Measurements from ENCODE around the gene CYP11A1.

The CYP11A1 gene

DNA sequence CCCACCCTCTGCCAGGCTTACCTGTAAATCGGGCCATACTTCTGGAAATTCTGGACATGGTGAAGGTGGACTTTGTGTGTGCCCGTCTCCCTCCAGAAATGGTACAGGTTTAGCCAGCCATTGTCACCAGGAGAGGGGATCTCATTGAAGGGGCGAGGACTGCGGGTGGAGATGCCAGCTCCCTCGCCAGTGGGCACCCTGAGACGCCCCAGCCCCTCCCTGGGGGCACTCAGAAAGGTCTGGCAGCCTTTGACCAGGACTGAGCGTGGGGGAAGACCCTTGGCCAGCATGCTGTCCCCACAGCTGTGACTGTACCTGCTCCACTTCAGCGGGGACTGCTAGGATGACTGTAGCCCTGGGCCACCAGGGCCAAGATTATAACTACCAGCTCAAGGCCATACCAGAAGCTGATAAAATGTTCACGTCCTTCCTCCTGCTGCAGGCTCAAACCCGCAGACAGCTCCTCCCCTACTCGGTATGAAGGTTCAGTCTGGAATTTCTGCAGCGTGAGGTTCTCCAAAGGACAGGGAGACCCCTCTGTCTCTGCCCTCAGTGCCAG is at the start of gene CYP11A1:
Gene CYP11A1 (minus strand): TSS at position 351 of the 559 bp plus-strand sequence. CDS start 61 bp downstream, at position 290.
- no peak for DNase-seq

DNA sequence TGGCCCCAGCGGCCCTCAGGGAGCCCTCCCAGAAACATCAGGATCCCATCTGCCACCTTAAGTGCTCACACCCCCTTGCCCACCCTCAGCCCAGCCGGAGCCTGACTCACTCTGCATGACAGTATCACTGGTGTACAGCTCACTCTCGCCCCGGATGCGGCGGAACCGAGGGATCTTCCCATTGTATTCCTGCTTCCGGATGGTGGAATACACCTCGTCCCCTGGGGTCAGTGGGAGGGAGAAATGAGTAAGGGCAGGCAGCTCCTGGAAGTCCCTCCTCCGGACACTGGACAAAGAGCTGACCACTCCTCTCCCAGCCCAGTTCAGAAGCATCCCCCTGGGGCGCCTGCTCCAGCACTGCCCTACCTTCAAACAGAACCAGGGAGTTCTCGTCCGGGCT is 49.8 kb upstream of the CYP11A1 start:
- DNase-seq = no peak

DNA sequence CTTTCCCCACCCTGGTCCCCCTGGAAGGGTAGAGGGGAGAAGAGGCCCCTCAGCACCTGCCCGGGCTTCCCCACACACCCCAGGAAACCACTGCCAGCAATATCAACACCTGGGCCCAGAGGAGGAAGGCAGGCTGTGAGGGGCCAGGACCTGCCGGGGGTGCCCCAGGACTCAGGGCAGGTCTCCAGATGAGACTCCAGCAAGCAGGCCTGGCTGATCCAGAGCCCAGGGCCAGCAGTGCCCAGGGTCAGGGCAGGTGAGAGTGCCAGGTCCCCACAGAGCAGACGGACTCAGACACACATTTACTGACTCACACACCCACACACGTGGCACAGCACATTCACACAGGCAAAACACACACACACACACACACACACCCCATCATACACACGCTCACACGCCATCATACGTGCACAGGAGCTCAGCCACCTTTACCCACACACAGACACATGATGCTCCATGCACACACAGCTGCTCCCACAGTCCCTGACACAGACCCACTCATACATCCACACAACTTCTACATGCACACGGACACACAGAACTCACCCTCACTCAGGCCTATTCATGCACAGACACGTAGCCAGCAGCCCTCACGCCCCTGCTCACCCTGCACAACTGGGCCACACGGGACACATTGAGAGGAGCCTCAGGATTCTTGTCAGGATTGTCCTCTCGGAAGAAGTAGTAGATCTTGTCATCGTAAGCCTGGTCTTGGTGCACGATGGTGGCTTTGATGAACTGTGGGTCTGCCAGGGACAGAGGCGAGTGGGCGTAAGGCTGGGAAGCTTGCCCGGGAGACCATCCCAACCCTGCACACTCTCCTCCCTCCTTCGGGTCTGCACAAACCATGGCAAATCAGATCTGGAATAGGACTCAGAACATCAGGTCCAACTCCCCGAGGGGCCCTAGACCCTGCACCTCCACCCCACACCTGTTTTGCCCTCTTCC is 48.8 kb upstream of the CYP11A1 start:
- DNase-seq = no peak

DNA sequence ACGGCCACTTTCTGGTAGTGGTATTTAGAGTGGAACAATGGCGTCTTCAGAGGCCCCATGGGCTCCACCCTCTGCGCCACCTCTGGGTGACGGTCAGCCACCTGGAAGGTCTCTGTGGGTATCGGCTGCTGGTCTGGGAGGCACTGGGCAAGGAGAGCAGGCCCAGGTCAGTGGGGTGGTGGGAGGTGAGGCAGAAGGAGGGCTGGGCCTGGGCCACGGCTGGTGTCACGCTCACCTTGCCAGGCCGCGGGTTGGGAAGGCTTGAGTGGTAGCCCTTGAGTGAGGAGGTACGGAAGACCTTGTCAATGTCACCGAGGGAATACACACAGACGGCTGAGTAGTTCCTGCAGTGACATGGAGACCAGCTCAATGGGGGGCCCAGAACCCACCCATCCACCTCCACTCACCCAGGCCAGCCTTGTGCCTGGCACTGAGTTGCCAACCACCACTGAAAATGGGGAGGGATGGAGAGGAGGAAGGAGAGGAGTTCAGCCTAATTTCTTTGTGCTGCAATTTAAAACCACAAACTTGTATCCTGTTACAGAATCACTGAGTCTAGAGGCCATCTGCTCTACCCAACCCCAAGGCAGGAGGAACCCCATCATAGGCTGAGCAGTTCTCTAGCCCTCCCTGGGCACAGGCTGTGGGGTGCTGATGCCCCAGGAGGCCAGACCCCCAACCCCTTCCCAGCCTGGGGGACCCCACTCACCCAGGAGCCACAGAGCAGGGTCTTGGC is 47.3 kb upstream of the CYP11A1 start:
- no peak for DNase-seq

DNA sequence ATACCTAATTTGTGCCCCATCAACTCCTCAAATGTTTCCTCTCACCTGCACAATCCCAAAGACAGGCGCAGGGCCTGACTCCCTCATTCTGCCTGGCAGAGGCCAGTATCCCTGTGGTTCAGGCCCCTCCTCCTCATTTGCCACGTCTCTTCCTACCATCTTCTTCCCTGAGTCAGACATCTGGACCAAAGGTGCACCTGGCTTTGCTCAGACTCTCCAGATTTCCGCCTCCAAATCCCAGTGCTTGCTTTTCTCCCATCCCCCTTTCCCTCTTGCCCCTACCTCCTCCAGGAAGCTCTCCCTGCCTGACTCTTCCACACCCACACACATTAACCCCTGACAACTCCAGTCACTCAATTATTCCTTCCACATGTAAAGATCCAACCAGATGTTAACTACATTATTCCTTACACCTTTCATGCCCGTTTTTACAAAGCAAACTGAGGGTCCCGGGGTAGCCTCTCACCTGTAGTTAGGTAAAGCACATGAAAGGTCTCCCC is 46.7 kb upstream of the CYP11A1 start:
- no peak for DNase-seq

DNA sequence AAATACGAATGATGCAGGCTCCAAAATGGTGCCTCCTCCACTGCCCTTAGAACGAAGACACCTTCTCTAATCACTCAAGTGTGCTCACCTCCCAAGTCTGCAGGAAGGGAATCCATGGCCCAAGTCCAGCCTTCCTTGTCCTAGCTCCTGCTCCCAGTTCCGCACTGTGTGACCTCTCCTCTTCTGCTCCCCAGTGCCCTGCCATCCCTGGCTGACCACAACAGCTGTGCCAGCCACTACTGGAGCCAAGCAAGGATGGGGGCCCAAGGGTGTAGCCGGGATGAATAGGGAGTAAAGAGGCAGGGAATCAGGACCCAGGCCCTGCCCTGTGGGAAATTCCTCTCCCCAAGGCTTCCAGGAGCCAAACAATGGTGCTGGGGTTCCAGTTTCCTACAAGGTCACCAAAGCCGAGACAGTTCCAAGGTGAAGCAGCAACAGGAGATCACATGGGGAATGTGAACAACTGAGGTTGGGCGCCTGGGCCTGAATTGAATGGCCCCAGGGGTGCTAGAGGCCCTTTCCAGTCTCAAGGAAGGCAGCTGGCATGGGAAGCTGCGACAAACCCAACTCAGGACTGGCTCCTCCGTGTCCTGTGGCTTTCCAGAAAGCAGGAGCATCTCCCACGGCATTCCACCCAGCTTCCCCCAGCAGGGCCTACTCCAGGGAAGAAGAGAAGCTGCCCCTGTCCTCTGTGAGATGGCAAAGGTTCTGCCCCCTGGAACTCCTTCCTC is 46.1 kb upstream of the CYP11A1 start:
- DNase-seq = no peak

DNA sequence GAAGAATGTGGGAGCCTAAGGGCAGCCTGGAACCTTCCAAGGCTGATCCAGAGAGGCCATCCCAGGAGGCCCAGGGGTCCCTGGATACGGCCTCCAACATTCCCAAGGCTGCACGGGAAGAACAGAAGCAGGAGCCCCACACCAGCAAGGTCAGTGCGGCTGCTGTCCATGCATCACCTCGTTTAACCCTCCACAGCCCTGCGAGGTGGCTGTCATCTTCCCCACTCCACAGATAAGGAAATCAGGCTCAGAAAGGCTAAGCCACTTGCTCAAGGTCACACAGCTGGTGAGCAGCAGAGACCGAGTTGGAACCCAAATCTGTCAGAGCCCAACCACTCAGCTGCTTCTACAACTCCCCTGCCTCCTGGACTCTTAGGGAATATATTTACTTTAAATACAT is 44.7 kb upstream of the CYP11A1 start:
- DNase-seq = no peak

DNA sequence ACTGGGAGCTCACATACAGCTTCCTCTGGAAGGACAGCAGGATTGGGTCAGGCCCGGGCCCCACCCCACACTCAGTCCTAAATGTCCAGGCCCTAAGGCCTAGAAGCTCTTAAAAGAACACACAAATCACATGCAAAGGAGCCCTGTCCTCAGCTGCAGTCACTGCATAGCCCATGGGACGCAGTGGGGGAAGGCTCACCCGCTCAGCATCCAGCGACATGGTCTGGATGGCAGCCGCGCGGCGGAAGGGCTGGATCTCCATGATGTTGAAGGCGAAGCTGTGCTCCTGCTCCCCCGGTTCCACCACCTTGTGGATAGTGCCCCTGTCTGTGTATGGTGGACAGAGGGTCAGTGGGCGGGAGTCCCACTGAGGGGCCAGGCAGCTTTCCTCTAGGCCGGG is 44.2 kb upstream of the CYP11A1 start:
- DNase-seq = no peak

DNA sequence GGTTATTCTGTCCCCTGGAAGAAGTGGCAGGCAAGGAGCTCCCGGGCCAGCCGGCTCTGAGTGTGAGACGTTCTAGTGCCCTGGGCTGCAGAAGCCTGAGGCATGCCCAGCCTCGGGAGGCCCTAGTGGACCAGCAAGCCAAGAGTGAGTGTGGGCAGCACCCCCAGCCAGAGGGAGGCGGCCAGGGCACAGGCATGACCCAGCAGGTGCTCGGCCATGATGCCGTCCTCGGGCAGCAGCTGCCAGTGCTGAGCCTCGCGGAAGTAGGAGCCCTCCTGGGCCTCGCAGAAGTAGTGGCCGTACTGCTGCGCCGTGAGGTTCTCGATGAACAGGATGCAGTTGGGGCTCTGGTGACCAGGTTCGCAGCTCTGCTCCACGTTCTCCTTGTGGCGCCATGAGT is 43.1 kb upstream of the CYP11A1 start:
- no peak for DNase-seq

DNA sequence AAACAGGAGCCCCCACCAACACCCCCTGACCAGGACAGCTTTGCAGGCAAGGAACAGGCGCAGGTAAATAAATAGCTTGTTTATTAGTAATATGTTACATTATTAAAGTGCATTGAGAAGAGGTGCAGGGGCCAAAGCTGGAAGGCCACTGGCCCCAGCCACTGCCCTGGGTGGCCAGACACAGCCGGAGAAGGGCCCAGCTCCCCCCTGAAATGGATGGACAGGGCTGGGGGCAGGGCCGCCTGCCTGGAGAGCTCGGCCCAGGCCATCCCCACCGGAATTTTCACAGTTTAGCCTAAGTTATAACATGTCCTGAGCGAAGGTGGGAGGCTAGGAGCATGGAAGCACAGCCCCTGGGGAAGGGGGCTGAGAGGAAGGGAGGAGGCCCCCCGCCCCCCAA is 41.8 kb upstream of the CYP11A1 start:
- DNase-seq = no peak

DNA sequence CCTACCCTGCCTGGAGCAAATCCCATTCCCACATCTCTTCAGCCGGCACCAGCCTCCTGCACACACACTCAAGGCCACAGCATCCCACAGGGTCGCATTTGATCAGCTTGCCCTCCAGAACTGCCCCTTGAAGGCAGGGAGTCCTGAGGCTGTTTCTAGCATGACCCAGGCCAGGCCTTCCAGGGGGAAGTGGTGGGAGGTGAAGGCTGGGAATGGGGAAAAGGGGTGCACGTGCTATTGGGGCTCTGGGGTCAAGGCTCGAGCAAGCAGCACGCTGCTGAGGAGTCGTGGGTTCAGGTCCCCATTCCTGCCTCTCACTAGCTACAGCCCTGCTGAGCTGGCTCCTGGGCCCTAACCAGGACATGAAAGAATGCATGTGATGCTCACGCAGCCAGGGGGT is 41.4 kb upstream of the CYP11A1 start:
- no peak for DNase-seq

DNA sequence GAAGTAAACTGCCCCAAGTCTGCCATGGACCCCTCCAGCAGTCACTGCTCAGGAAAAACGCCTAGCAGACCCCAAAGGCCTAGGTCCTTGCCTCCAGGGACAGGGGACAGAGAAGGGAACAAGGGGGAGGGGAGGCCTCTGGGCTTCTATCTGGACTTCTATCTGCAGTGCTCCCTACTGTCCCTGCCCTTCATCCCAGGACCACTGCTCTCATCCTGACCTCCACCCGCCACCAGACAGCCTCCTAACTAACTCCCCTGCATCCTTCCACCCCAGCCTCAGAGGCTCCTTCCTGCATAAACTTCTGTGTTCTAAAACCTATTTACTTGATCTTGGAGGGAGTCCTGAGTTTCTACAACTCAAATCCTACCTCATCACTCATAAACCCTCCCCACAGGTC is 40.9 kb upstream of the CYP11A1 start:
- no peak for DNase-seq

DNA sequence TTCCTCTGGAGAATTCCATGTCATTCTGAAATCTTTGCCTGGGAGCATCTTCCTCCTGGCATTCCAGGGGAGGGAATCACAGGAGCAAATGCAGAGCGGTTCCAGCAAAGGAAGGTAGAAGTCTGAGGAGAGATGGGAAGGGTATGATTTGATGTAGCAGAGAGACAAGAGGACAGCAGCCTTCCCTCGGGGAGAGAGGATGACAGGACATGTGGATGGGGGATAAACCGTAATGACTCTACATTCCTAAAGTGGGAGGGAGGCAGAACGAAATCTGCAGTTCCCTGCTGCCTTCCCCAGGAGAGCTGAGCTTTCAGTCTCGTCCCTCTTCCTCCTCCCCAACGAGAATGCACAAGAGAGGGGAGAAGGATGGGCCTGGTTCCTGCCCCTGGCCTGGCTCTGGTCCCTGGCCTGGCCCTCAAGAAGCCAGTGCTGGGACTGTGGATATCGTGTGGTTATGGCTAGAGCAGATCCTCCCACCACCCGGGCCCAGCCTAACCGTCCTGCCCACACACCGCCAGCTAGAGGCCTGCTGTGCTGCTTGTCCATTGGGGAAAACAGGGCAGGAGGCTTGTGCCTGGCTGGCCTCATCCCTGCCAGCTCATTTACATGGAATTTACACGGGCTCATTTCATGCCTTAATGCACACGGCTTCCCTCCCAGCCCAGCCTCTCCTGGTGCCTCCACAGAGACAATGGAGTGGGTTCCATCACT is 39.7 kb upstream of the CYP11A1 start:
- peak; percentile 12 for DNase-seq

DNA sequence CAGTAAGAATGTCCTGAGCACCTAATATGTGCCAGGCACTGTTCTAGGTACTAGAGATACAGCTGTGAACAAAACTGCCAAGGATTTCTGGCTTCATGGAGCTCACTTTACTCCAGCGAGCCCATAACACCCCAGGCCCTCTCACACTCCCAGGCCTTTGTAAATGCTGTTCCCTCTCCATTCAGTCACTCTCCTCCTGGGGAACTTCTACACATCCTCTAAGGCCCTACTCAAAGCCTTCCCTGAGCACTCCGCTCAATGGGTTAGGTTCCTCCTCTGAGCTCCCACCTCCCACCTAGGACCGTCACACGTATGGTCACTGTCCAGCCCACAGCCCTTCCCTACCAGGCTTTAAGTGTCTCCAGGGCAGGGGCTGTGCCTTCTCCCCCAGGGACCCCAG is 39.1 kb upstream of the CYP11A1 start:
- no peak for DNase-seq

DNA sequence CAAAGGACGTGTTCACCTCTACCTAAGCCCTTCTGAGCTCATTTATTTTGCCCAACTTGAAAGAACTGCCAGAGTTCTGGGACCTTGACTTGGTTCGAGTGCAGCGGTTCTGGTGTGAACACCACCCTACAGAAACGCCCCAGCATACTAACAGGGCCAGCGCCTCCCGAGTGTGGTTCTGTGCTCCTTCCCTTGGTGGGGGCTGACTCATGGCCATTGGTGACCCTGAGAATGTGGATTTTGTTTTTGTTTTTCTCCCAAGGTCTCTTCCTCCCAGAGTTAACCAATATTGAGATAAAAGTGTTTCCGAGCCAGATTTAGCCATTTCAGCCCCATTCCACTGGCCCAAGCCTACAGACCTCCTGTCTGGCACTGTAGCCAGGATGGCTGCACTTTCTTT is 38.4 kb upstream of the CYP11A1 start:
- no peak for DNase-seq

DNA sequence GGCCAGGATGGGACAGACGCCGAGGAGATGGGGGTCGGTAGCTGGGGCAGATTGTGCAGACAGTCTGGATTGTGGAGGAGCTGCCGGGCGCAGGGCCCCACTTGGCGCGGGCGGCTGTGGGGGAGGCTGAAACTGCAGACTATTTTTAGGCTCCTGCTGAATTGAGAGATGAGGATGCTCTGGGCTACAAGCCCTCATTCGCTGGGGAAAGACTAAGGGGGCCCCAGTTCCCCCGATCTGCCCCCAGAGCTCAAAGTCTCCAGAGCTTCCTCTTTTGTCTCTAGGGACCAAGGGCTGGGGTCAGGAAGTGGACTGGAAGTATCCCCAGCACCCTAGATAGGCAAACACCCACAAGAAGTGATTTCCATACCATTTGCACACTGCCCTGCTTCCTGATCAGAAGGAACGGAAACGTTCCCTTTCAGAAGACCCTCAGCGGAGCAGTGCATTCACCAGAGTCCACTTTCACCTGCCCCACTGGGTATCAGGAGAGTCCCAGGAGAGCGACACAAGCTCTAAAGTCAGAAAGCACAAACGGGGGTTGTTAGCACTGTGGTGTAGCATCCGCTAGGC is 36.6 kb upstream of the CYP11A1 start:
- no peak for DNase-seq

DNA sequence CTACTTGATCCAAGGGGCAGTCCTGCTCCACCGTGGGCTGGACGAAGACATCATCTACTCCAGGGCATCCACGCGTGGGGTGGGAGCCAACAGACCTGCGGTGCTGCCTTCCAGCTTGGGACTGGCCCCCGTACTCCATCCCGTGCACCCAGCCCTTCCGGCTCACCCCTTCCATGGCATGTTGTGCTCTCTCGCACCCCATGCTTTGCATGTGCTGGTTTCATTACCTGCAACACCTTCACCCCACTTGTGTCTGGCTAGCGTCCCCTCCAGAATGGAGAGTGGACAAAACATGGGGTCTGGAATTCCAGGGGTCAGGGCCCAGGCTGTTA is 36.1 kb upstream of the CYP11A1 start:
- DNase-seq = no peak

DNA sequence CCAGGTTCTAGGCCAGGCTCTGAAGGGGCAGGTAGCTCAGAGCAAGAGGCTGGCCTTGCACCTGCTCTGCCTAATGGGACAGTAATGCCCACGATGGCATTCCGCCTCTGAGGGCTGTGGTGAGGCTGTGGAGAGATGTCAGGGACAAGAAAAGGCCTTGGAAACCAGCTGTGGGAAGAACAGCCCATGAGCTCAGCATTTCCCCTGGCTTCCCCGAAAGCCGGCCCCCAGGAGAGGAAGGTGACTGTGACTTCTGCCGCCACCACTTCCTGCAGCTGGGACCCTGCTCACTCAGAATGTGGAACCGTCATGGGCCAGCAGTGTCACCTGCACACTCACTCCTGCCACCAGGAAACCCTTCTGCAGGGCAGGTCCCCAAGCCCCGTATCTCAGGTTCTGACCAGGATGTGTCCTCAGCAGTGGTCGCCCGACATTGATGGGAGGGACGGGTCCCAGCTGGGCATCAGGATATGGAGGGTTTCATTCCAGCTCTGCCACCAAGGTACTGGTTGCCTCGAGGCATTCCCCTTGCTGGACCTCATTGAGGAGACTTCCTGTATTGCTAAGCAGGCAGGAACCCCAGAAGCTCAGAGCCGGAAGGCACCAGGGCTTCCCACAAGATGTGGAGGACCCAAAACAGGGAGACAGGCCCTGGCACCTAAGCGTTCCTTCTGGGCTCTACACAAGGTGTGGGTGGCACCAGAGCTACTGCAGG is 35.6 kb upstream of the CYP11A1 start:
- DNase-seq = no peak

DNA sequence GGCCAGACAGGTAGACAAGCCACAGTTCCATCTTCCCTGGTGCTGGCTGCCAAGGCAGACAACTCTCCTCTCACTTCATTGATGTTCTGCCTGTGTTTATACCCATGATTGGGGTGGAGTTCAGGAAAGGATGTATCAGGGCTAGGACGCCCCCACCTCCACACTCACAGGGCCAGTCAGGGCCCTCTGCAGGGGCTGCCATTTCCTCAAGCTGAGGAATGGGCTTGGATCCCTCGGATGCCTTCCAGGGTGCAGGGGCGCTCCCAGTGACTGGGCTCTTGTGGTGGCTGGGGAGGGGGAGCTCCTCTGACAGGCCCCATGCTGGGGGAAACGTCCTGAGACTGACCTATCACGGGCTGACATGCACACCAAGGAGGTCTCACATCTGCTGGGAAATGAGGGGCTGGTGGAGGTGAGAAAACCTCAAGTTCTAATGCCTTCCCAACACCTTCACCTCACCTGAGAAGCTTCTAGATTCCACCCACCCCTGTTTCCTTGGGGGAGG is 34.9 kb upstream of the CYP11A1 start:
- no peak for DNase-seq

DNA sequence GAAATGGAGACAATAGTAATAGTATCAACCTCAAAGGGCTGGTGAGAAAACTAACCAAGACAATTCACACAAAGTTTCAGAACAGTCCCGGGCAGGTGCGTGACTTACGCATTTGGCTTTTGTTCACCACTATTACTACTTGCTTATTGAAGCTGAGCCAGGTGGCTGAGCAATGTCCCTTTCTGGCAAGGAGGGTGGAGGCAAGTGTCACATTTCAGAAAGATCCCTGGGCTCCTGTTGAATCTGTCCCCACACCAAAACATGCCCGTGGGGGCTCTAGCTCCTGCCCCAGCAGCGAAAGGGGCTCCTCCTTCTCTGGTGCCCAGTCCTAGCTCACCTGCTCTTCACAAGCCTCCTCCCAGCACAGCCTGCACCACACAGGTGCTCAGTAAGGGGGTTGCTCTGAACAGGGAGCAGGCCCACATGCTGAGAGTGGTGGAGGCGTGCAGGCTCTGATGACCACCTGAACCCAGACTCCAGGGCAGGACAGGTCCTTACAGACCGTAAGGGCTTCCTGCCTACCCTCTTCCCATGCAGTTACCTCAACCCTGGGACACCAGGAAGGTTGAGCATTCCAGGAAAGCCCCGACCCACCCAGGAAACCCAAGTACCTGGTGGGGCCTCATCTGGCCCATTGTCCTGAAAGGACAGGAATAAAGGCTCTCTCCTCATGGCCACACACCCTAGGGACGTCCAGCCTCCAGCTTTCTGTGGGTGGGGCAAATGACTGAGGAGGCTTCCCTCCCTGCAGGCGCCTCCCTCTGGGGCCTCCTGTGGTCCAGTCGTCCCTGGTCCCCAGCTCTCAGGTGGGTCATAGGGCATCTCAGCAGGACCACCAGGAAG is 33.7 kb upstream of the CYP11A1 start:
- peak; percentile 17 for DNase-seq
